Activated CD4-positive, alpha-beta T cell treated with anti-CD3 and anti-CD28 coated beads for 4 hours (primary cell): ENCODE measurements around the gene AUTS2.

Experiments used
- DNase-seq, 2 donors: peaks; one replicate each; pipeline ENCODE4 v3.0.0-alpha.2; 2020

AUTS2 gene

DNA sequence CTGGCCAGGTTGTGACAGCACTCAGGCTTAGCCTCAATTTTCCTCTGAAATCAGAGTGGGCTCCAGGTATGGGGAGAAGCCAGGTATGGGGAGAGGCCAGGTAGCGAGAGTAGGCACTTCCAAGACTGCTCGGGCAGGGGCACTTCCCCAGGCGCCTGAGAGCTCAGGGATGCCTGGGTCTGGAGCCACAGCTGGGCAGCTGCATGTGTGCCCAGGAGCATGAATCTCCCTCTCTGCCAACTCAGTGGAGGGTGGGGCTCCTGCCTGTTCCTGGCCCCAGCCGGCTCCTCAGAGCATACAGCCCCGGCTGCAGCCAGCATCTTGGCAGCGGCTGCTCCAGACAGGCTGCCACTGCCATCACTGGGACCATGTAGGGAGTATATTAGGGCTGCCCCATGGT lies 313.9 kb downstream of the AUTS2 start:
- DNase-seq = no peak

- DNase-seq = no peak
Measured at GRCh38 chr7:69912846-69913245, 314.6 kb downstream of the AUTS2 start.

- no peak for DNase-seq
Measured at GRCh38 chr7:69919426-69920111, 321.3 kb downstream of the AUTS2 start.

- no peak for DNase-seq
Measured at GRCh38 chr7:69920797-69921196, 322.5 kb downstream of the AUTS2 start.

DNA sequence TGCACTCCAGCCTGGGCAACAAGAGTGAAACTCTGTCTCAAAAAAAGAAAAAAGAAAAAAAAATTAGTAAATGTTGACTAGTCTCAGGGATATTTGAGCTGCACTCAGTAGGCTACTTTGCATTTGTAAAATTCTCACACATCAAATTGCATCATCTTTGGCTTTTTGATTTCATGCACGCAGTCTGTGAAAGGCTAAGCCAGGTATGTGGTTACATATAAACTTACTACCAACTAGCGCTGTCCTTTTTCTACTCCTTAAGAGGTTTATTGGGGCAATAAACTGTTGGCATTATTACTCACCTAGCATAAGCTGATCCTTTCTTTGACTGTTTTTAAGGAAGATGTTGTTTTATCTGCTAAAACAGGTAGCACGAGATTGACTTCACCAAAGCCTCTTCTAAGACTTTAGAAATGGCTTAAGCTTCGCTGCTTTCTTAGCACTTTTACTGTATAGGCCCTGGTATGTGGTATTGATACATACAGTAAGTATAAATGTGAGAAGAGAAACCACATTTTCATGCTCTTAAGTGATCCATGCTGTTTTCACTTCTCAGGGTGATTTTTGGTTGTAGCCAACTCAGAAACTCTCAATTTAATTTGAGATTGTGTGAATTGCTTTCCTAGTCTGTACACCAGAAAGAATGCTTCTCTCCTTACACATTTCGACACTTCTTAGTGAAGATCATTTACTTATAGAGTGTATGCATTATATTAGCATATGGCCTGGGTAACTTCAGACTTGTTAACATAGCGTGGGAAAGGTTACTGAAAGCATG lies 323.9 kb downstream of the AUTS2 start:
- no peak for DNase-seq

DNA sequence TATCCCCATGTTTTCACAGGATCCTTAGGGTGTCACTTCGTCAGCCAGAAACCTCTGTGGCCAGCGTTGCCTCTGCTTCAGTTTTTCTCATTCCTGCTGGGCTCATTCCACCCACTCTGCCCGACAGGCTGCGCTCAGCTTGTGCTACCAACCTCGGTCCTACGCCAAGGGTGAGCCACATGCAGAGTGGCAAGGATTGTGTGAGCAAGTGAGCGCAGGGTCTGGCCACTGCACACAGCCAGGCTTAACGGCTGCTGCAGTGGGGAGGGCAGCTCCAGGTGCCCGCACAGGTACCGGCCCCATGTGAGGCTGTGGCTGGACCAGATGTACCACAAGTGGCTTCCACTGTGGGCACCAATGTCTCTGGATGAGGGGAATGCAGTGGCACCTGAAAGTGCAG lies 329.2 kb downstream of the AUTS2 start:
- DNase-seq = no peak

DNA sequence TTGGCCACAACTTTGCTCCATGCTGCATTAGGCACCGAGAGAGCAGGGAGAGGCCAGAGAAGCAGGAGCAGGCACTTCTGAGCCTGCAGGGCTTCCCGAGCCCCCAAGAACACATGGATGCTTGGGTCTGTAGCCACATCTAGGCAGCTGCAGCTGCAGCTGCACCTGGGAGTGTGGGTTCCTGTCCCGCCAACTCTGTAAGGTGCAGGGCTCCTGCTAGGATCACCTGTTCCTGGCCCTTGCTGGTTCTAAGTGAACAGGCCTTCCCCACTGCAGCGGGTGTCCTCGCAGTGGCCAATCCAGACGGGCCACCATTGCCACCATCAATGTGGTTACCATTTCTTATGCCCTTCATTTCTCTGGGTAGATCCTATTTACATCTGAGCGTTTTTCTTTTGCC lies 330.3 kb downstream of the AUTS2 start:
- no peak for DNase-seq

DNA sequence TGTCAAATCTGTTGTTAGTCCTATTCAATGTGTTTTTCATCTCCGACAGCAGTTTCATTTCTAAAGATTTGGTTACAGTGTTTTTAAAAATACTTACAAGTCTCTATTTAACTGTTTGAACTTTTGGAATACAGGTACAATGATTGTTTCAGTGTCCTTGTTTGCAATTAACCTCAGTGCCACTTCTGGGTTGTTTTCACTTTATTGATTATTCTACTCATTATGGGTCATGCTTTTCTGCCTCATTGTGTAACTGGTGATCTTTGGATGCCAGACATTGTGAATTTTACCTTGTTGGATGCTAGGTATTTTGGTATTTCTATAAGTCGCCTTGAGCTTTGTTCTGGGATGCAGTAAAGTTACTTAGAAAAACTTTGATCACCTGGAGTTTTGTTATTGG lies 331.3 kb downstream of the AUTS2 start:
- no peak for DNase-seq

- no peak for DNase-seq
Measured at GRCh38 chr7:69932034-69932628, 333.9 kb downstream of the AUTS2 start.

DNA sequence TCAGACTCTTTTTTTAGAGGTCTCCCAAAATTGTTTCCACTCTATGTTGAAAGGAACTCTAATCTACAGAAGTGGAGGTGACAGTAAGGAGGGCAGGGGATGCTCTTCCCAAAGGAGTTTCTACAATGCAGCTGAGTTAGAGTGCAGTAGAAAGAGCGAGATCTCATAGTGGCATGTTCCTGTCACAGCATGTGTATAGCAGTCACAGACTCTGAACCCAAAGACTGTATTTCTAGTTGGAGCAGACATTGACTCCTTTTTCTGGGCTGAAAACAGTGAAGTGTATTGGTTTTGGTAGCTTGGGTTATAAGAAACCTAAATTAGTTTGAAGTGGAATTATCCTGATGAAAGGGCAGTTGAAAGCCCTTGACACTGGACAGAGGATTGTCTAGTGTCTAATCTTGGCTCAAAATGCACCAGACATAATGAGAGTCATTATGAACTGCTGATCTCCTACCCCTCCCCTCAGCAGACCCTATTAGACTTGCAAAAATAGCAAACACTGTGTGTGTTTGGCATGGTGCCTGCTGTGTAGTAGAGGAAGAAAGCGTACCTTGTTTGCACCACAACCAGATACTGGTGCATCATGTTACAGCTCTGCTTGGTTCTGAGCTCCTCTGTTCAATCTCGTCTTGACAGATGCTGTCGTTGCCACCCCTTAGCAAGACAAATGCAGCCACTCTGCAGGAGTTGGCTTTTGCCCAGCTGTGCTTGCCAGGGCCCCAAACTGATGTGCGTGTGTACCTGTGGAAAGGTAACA lies 336.0 kb downstream of the AUTS2 start:
- DNase-seq = no peak

DNA sequence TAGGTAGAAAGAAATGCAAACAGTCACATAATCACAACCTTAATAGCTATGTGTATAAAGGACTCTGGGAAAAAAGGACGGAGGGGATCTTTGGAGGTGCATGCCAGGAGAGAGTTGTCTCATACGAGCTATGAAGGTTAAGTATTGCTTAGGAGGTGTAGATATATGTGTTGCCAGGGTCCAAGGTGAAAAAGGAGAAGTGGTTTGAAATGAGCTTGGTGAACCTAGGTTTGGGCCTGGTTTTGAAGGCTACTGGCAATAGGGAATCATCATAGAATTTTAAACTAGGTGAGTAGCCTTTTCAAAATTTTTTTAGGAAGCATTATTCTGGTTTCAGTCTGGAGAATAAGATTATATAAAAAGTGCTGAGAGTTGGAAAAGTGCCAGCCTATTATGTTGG lies 336.8 kb downstream of the AUTS2 start:
- DNase-seq = no peak

GRCh38 chr7:69937097-69937496 lies 338.8 kb downstream of the AUTS2 start:
- DNase-seq = no peak

GRCh38 chr7:69939317-69939716 lies 341.0 kb downstream of the AUTS2 start:
- no peak for DNase-seq

- no peak for DNase-seq
Measured at GRCh38 chr7:69941077-69941651, 342.9 kb downstream of the AUTS2 start.

GRCh38 chr7:69942573-69942972 lies 344.3 kb downstream of the AUTS2 start:
- DNase-seq = no peak

DNA sequence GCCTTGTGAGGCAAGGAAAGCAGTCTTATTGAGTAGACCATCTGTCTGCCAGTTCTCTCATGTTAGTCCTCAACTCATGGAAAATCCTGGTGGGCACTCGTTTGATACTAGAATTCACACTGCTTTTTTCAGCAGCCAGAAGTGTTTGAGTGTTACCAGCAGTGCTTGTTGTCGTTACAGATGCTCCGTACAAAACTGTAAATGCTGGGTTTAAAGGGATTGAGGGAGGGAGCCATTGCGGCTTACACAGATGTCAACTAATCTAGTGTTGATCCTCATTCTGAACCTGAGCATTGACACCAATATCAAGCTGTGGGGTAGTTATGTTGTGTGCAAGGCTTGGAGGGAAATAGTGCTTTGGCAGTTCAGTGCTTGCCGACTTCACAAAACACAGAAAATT lies 348.6 kb downstream of the AUTS2 start:
- DNase-seq = no peak

GRCh38 chr7:69947998-69948397 lies 349.7 kb downstream of the AUTS2 start:
- DNase-seq = no peak

- DNase-seq = no peak
Measured at GRCh38 chr7:69949122-69949521, 350.8 kb downstream of the AUTS2 start.

DNA sequence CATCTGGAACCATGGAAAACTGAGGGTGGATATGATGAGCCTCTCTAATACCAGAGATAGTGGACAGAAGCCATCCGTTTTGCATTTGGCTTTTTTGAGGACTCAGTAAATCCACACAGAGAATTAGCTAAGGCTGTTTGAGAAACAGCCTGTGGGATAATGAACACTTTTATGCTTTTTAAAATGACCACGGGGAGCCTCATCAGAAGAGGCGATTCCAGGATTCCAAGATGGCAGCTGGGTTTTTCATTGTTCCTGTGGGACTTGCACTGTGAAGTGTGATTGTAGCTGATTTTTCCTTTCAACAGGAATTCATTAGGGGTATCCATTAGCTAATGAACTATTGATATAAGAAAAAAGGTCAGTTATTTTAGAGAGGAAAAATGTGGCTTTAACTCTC lies 353.2 kb downstream of the AUTS2 start:
- no peak for DNase-seq

GRCh38 chr7:69953136-69954067 lies 355.1 kb downstream of the AUTS2 start:
- DNase-seq = no peak

GRCh38 chr7:69956541-69956940 lies 358.3 kb downstream of the AUTS2 start:
- no peak for DNase-seq

DNA sequence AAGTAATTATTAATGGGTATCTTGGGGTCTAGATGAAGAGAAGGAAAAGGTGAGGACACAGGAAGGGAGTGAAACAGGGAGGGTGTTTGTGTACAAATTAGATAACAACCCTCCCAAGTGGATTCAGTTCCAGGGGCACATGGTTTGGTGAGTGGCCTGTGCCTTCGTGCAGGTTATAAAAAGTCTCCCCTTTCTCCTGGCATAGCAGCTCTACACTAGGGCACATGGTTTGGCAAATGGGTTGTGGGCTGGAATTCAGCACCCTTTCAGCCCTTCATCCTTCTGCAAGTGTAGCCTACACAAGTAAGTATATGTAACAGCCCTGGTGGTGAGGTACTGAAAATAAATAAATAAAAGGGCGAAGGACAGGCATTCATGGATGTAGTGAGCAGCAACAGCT lies 359.4 kb downstream of the AUTS2 start:
- DNase-seq = no peak
